Peyer's patch (tissue), 4 donors: ENCODE measurements around the gene SIGLEC10. TPM values are rescaled to one million over a fixed set of nuclear protein-coding genes. Genes with fewer than 3 reads are reported as not detected.
"Not testable (repeated sequence)": the region's sequence is repeated elsewhere in the genome, so short reads cannot be mapped to it uniquely, and the experiment has no call there.

Source experiments
- DNase-seq, 3 donors: peaks; one replicate each; pipeline ENCODE4 v3.0.0-alpha.2; 2017 to 2019
- H3K27ac ChIP-seq, 4 donors: fragments of 200-600 bp; sonication (generic); one replicate each; pipeline ENCODE4 v1.5.1; 2016 to 2019
- H3K27me3 ChIP-seq, 2 donors: fragments of 200-600 bp; sonication (generic); one replicate each; pipeline ENCODE4 v1.5.1; 2019
- H3K36me3 ChIP-seq, 3 donors: fragments of 200-600 bp; sonication (generic); one replicate each; pipeline ENCODE4 v1.5.1; 2016 to 2019
- H3K4me1 ChIP-seq, 4 donors: fragments of 200-600 bp; sonication (generic); one replicate each; pipeline ENCODE4 v1.5.1; 2016 to 2019
- H3K4me3 ChIP-seq, 4 donors: fragments of 200-600 bp; sonication (generic); 1 replicate in 3 of 4; 2 replicates in 1 of 4; pipeline ENCODE4 v1.5.1; 2016 to 2019; ENCODE audit warnings: mild to moderate bottlenecking in 1 of 4
- H3K9me3 ChIP-seq, 4 donors: fragments of 200-600 bp; sonication (generic); one replicate each; pipeline ENCODE4 v1.5.1; 2016 to 2019; ENCODE audit warnings: mild to moderate bottlenecking in 1 of 4
- CTCF ChIP-seq, 6 experiments: fragments of 450-650 bp in 4 of 6; fragments of 200-600 bp in 2 of 6; sonication (generic) in 1 of 6; IDR thresholded peaks; one replicate each; pipeline ENCODE4 v1.5.1; 2017 to 2019; ENCODE audit warnings: antibody characterized with exemption in 6 of 6, mild to moderate bottlenecking in 3 of 6, moderate library complexity in 1 of 6
- POLR2A ChIP-seq, 2 donors: fragments of 450-650 bp; IDR thresholded peaks; one replicate each; pipeline ENCODE4 v1.5.1; 2017; ENCODE audit warnings: antibody characterized with exemption in 2 of 2, mild to moderate bottlenecking in 2 of 2, moderate library complexity in 2 of 2
- total RNA-seq, 4 donors: library from RNA; depleted of rRNA; stranded (reverse); fragments of >200 nt; gene quantifications; one replicate each; pipeline ENCODE4 v1.1.0, GENCODE V29; 2016

The SIGLEC10 gene
- total RNA-seq, 4 donors from 2014 or later = 0.53 to 35.5 (median 3.0) TPM

- Histone ChIP-seq H3K4me3 (no peak overlapping the region), H3K4me1 (peaks cover 0 to 9% (median 0%) of the 10 kb centered on the region in 4 donors), H3K27ac (no peak overlapping the region), H3K36me3 (no peaks in the 10 kb centered on the region), H3K9me3 (no peaks in the 10 kb centered on the region), H3K27me3 (no peaks in the 10 kb centered on the region)
- no peak for TF ChIP-seq CTCF (IDR thresholded peaks at IDR 0.05)
- no peak for TF ChIP-seq POLR2A (IDR thresholded peaks at IDR 0.05)
- no peak for DNase-seq
These were observed 1.3 kb upstream of the SIGLEC10 start for GRCh38 chr19:51418707-51419106.

GRCh38 chr19:51417810-51418157 lies 342 bp upstream of the SIGLEC10 start:
- Histone ChIP-seq H3K4me1 (peaks cover 0 to 9% (median 0%) of the 10 kb centered on the region in 4 donors), H3K36me3 (no peaks in the 10 kb centered on the region), H3K9me3 (no peaks in the 10 kb centered on the region), H3K27me3 (no peaks in the 10 kb centered on the region), H3K27ac (peak overlapping the region; percentile 35 to 84 (median 59)), H3K4me3 (peak overlapping the region in 2 of 4 donors; percentile 26 to 48)
- TF ChIP-seq POLR2A (IDR thresholded peaks at IDR 0.05) = no peak
- no peak for TF ChIP-seq CTCF (IDR thresholded peaks at IDR 0.05)
- DNase-seq = peak in 1 of 3 donors; percentile 56

GRCh38 chr19:51416422-51416821 lies 1.0 kb downstream of the SIGLEC10 start:
- Histone ChIP-seq H3K4me3 (peak overlapping the region in 2 of 4 donors; percentile 24 to 48), H3K27ac (peak overlapping the region in 2 of 4 donors; percentile 35 to 84)
- H3K36me3 ChIP-seq, H3K27me3 ChIP-seq, H3K4me1 ChIP-seq, DNase-seq, H3K9me3 ChIP-seq: not testable (repeated sequence)

GRCh38 chr19:51415187-51415586 lies 2.3 kb downstream of the SIGLEC10 start:
- Histone ChIP-seq H3K9me3 (no peaks in the 10 kb centered on the region), H3K4me3 (no peak overlapping the region), H3K27me3 (no peaks in the 10 kb centered on the region), H3K36me3 (no peaks in the 10 kb centered on the region), H3K4me1 (peaks cover 0 to 4% (median 0%) of the 10 kb centered on the region in 4 donors), H3K27ac (no peak overlapping the region)
- TF ChIP-seq CTCF (IDR thresholded peaks at IDR 0.05) = no peak
- TF ChIP-seq POLR2A (IDR thresholded peaks at IDR 0.05) = no peak
- DNase-seq = no peak

GRCh38 chr19:51410950-51411748 lies 6.3 kb downstream of the SIGLEC10 start:
- Histone ChIP-seq H3K4me1 (peaks cover 0 to 9% (median 2%) of the 10 kb centered on the region in 4 donors), H3K27ac (no peak overlapping the region), H3K4me3 (no peak overlapping the region), H3K27me3 (no peaks in the 10 kb centered on the region), H3K9me3 (no peaks in the 10 kb centered on the region), H3K36me3 (no peaks in the 10 kb centered on the region)
- TF ChIP-seq CTCF (IDR thresholded peaks at IDR 0.05) (no peak), POLR2A (IDR thresholded peaks at IDR 0.05) (no peak)
- DNase-seq = no peak

GRCh38 chr19:51407511-51408131 lies 9.8 kb downstream of the SIGLEC10 start:
- Histone ChIP-seq H3K9me3 (peaks cover 0 to 5% (median under 1%) of the 10 kb centered on the region in 4 donors), H3K4me3 (no peak overlapping the region), H3K27ac (peak overlapping the region in 1 of 4 donors; percentile 63), H3K4me1 (peaks cover 0 to 4% (median 2%) of the 10 kb centered on the region in 4 donors), H3K36me3 (no peaks in the 10 kb centered on the region), H3K27me3 (no peaks in the 10 kb centered on the region)
- peak in 2 of 3 donors; percentile 50 to 74 for DNase-seq
- no peak for TF ChIP-seq POLR2A (IDR thresholded peaks at IDR 0.05)
- peak; percentile 38 to 76 (median 60) for TF ChIP-seq CTCF (IDR thresholded peaks at IDR 0.05)
